HG03558 (cell line): ENCODE data around the gene DNAH2.

Experiments
- ATAC-seq: cut with Tn5 transposase; IDR thresholded peaks from one replicate; pipeline ENCODE4 v1.9.1; 2021; ENCODE audit warnings: moderate number of reproducible peaks; ENCODE audit not compliant: unreplicated experiment; ENCODE audit errors: extremely low read depth

DNAH2 gene

DNA sequence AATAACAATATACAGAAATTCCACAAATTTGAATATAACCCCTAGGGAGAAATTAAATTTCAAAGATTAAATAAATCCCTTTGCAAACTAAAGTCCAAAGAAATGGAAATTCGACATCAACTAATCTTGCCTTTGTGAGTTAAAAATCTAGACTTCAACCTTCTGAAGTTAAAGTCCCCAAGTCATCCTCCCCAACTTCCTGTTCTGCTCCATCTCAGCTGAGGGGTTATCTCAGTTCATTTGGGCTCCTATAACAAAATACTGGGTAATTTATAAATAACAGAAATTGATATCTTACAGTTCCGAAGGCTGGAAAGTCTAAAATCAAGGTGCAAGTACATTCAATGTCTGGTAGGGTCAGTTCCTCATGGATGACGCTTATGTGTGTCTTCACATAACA, 93.7 kb downstream of the DNAH2 start:
- no peak for ATAC-seq

DNA sequence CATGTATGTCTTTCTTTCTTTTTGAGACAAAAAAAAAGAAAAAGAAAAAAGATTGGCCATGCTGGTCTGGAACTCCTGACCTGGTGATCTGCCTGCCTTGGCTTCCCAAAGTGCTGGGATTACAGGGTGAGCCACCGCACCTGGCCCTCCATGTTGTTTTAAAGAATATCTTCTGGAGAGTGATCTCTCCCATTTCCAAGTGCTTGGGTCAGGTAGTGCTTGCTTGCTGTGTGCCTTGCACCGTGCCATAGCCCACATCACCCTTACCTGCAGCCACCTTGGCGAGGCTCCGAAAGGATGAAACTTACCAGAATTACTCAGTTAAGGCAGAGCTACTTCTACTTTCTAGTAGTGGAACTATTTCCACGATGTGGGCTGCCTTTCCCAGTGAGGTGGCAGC, 97.4 kb downstream of the DNAH2 start:
- no peak for ATAC-seq

DNA sequence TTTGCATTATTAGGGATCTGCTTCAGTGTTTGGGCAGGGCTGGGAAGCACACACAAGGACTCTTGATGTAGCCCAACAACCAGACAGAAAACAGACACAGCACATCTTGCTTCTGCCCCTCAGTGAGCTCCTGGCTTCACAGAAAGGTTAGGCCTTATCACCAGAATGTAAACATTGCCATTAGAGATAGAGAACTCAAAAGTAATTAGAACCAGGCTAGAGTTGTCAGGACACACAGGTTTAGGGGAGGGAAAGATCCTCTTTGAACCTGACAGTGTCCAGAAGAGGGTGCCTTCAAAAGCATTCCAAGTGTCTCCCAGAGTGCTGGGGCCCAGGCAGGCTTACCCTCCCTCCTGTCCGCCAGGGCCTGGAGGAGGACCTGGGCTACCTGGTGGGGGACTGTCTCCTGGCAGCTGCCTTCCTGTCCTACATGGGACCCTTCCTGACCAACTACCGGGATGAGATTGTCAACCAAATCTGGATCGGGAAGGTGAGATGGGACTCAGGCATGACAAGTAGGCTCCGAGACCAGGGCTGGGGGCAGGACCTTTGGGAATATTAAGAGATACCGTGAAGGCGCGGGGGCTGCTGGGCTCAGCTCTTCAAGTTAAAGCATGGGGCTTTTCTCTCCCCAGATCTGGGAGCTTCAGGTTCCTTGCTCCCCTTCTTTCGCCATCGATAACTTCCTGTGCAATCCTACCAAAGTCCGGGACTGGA, 99.5 kb downstream of the DNAH2 start:
- ATAC-seq, result no peak

DNA sequence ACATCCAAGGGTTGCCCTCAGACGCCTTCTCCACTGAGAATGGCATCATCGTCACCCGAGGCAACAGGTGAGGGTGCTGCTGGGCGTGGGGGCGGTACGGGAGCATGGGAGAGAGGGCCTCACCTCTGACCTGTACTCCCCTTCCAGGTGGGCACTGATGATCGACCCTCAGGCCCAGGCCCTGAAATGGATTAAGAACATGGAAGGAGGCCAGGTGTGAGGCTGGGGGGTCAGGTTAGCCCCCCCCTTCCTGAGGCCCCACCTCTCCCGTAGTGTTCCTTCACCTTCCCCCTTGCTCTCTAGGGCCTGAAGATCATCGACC, 100.1 kb downstream of the DNAH2 start:
- no peak for ATAC-seq

DNA sequence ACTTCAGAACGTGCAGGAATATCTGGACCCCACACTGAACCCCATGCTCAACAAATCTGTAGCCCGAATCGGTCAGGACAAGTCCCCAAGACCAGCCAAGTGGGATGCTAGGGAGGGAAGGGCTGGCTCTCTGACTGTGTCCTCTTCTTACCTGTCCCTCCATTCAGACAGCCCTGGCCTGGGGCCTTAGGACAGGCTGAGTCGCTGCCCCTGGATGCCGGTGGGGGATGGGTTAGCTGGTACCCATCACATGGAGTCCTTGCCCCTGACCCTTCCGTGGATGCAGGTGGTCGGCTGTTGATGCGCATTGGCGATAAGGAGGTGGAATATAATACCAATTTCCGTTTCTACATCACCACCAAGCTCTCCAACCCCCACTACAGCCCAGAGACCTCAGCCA, 100.5 kb downstream of the DNAH2 start:
- no peak for ATAC-seq

DNA sequence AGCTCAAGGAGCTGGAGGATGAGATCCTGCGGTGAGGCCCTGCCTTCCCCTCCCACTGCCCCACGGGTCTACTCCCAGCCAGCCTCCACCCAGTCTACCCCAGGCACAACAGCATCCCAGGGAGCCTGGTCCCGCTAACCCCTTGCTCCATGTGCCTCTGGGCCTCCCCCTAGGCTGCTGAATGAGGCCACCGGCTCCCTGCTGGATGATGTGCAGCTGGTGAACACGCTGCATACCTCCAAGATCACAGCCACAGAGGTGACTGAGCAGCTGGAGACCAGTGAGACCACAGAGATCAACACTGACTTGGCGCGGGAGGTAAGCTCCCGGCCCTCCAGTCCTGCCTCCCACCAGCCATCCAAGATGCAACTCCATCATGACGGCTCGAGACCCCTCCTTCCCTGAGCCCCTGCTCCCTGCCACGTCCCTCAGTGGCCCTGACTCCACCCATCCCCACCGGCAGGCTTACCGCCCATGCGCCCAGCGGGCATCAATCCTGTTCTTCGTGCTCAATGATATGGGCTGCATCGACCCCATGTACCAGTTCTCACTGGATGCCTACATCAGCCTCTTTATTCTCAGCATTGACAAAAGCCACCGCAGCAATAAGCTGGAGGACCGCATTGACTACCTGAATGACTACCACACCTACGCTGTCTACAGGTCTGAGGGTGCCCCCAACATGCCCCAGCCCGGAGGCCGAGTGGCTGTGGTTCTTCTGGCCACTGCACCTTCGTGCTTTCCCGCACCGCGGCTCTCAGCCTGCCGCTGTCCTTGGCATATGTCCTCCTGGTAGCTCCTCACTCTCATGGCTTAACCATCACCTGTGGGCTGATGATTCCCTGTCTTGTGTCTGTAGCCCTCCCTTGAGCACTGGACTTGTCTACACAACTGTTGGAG, 101.5 kb downstream of the DNAH2 start:
- no peak for ATAC-seq

DNA sequence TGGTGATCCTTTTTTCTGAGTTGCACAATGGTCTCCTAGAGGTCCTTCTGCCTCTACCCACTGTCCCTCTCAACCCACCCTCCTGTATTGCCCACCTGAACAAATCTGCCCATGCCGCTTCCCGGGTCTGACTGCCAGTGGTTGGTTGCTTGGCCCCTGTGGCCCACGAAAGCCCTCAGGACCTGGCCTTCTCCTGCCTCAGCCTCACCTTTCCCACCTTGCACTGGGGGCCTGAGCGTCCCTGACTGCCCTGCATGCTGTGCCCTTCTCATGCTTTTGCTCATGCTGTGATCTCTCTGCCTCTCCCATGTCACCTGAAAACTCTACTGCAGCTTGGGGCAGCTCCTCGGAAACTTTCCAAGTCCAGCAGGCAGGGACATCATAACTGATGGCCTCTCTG, 102.7 kb downstream of the DNAH2 start:
- ATAC-seq, result no peak

DNA sequence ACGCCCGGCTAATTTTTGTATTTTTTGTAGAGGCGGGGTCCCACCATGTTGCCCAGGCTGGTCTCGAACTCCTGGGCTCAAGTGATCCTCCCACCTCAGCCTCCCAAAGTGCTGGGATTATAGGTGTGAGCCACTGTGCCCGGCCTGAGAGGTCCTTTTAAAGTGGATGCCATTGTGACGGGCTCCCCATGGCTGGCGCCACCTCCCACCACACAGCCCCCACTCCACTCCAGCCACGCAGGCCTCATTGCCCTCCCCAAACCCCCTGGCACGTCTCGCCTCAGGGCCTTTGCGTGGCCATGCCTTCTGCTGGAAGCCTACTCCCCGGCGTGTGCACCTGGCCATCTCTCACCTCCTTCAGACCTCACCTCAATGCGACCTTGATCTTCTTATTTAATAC, 104.6 kb downstream of the DNAH2 start:
- ATAC-seq, result no peak

DNA sequence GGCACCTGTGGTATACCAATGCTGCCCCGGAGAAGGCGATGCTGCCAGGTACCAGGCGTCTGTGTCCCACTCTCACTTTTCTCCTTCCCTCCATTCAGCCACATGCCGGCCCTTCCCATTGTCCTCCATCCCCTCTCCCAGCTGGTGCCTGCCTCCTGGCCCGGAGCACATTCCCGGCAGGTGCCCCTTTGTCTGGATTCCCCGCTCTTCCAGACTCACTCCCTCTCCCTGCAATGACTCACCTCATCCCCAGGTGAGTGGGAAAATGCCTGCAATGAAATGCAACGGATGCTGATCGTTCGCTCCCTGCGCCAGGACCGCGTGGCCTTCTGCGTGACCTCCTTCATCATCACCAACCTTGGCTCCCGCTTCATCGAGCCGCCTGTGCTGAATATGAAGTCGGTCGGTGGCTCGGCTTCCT, 106.0 kb downstream of the DNAH2 start:
- no peak for ATAC-seq

DNA sequence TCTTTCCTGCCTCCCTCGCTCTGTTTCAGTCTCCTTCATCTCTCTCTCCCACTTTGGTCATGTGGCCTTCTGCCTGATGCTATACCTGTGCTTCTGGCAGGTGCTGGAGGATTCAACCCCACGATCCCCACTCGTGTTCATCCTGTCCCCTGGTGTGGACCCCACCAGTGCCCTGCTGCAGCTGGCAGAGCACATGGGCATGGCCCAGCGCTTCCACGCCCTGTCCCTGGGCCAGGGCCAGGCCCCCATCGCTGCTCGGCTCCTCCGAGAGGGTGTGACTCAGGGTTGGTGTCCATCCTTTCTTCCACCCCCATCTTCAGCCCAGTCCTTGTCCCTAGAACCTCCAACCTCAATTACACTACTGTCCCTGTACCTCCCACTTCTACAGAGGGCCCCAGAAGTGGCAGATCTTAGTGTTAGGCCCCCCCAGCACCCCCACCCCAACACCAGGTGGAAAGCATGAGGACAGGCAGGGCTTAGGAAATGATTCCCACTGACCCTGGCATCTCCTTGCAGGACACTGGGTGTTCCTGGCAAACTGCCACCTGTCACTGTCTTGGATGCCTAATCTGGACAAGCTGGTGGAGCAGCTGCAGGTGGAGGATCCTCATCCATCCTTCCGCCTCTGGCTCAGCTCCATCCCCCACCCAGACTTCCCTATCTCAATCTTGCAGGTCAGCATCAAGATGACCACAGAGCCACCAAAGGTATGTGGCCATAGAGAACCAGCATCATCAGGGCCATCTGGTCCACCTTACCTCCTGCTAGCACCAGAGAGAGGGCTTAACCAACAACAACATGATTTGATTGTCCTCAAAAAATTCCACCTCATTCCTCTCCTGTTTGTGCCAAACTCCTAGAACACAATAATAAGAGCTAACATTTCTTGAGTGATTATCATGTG, 106.7 kb downstream of the DNAH2 start:
- ATAC-seq, result no peak

DNA sequence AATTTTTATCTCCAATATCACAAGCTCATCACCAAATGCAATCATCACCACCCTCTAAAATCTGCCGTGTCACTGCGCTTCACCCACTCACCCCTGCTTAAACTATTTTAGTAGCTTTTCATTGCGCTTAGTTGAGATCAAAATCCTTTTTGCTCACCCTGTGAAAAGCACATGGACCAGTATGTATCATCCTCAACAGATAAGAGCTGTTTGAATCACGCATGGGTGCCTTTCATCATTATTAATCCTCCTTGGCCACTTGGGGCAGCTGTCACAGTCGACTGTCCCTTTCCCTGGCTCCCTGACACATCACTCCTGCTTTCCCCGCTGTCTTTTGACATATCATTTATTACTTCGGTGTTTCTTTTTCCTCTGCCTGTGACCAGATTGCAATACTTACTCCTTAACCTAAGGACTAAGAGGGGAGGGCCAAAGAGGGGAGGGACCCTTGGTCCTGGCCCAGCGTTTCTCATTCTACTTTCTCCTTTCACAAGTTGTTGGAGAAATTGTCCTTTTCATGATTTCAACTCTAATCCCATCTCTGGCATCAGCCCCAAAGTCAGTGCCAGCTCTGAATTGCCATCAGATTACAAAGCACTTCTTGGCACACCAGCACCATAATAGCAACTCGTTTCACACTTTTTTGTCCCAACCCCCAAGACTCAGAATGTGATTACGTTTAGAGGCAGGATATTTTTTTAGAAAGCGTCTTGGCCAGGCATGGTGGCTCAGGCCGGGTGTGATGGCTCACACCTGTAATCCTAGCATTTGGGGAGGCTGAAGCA, 107.9 kb downstream of the DNAH2 start:
- no peak for ATAC-seq

DNA sequence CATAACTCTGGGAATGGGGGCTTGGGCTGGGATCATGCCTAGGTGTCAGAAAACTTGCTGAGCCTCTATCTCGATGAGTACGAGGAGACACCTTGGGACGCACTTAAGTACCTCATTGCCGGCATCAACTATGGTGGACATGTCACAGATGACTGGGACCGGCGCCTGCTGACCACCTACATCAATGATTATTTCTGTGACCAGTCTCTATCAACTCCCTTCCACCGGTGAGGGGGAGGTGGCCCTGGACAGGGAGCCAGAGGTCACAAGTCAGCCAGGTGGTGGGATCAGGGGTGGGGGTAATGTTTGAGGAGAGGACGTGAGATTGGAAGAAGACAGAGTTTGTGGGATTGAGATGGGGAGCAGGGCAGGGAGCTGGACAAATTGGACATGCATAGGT, 113.1 kb downstream of the DNAH2 start:
- ATAC-seq, result no peak

DNA sequence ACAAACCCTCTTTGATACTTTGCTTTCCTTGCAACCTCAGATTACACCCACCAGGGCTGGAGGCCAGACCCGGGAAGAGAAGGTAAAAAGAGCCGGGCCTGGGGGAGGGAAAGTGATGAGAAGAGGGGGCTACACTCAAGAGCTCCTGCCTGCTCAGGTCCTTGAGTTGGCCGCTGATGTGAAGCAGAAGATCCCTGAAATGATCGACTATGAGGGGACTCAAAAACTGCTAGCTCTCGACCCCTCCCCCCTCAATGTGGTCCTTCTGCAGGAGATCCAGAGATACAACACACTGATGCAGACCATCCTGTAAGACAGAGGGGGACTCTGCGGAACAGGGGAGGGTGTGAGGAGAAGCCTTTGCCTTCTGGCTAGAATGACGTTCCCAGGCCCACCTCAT, 113.7 kb downstream of the DNAH2 start:
- no peak for ATAC-seq

DNA sequence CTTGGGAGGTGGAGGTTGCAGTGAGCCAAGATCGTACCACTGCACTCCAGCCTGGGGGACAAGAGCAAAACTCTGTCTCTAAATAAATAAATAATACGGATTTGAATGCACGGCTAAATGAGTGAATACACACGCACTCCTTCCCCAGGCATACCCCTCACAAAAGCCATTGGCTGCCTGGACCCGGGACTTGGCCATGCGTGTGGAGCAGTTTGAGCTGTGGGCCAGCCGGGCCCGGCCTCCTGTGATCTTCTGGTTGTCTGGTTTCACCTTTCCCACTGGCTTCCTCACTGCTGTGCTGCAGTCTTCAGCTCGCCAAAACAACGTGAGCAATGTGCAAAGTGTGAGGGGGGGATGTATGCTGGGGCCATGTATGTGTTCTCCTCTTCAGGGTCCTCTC, 114.9 kb downstream of the DNAH2 start:
- no peak for ATAC-seq

DNA sequence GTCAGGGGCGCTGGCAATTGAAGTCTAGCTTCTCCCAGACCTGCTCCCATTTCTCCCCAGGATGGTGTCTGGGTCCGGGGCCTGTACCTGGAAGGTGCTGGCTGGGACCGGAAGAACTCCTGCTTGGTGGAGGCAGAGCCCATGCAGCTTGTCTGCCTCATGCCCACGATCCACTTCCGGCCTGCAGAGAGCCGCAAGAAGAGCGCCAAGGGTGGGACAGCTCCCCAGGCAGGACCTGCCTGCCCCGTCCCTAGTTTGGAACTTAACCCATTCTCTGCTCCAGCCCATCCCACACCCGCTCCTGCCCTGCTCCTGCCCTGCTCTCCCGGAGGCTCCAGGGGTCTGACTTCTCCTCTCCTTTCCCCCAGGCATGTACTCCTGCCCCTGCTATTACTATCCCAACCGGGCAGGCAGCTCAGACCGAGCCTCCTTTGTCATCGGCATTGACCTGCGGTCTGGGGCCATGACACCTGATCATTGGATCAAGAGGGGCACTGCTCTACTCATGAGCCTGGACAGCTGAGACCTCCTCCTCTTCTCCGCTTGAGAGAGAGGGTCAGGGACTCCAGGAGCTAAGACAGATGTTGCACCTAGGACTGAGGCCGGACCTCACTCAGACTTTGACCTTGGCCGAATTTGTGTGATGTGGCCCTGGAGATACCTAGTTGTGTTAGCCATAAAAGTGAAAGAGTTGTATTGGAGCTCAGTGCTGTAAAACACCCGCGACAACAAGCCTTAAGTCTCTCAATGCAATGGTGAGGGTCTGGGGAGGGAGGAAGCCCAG, 115.7 kb downstream of the DNAH2 start:
- no peak for ATAC-seq

DNA sequence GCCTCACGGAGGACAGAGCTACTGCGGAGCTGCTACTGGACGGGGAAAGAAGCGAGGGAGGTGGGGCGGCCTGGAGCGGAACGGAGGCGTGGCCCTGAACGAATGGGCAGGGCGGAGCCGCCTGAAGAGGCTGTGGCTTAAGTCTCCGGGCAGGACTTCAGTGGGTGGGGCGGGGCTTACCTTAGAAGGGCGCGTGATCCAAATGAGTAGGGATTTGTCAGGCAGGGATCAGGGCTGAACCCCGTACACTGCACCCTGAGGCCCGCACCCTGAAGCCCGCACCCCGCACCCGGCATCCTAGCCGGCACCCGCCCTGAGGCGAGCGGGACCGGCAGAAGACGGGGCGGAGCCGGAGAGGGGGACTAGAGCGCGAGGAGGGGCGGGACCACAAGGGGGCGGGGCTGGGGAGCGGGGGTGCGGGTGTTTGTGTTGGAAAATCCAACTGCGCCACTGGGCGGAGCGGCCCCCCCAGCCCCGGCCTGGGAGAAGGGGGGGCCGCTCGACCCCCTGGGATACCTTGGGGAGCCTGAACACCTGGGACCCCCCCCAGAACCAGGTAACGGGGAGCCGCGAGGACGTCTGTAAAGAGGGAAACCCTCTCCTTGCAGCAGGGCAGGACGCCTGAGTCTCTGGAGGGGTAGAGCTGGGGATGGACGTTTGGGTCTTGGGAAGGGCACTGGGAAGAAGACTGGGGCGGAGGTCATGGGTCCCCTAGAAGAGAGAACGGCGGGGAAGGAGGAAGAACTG, 116.4 kb downstream of the DNAH2 start, which contains the start of gene KDM6B:
Gene KDM6B (plus strand): TSS at position 423 of the 747 bp plus-strand sequence. CDS start 11,338 bp downstream, outside the sequence.
- ATAC-seq, result no peak

DNA sequence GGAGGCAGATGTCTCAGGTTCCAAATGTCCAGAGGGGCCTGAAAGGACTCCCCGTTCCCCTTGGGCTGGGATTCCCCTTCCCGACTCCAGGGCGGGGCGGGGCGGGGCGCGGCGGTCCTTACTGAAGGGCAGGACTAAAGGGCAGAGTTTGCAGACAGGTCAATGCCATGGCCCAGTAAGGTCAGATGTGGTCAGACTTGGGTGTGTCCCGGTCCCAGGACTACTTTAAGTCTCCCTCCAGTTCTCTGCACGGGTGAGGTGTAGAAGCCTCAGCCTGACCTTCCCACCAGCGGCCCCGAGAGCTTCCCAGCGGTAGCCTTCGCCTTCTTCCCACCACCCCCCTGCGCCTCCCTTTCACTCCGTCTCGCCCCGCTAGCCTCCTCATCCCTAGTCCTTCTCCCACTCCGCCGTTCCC, 117.0 kb downstream of the DNAH2 start:
- ATAC-seq, result no peak
